ENCODE results near the gene BANF2. TPM values are rescaled to one million over a fixed set of nuclear protein-coding genes. Genes with fewer than 3 reads are reported as not detected.

BANF2 gene
- total RNA-seq, 3 donors from 2014 or later: not detected

- no peaks in the 10 kb centered on the region for H3K36me3 Mint-ChIP-seq (ENCODE audit: insufficient read depth)
- peak overlapping the region; percentile 53 for H3K4me3 Mint-ChIP-seq
- H3K4me1 Mint-ChIP-seq (ENCODE audit: low read depth): peaks cover 18% of the 10 kb centered on the region
- DNase-seq (no peak), ATAC-seq (no peak)
- peaks cover 43% of the 10 kb centered on the region for H3K27me3 Mint-ChIP-seq (ENCODE audit: low read depth)
- H3K9me3 Mint-ChIP-seq: no peaks in the 10 kb centered on the region
These were observed 16.3 kb upstream of the BANF2 start for GRCh38 chr20:17683218-17684076.

DNA sequence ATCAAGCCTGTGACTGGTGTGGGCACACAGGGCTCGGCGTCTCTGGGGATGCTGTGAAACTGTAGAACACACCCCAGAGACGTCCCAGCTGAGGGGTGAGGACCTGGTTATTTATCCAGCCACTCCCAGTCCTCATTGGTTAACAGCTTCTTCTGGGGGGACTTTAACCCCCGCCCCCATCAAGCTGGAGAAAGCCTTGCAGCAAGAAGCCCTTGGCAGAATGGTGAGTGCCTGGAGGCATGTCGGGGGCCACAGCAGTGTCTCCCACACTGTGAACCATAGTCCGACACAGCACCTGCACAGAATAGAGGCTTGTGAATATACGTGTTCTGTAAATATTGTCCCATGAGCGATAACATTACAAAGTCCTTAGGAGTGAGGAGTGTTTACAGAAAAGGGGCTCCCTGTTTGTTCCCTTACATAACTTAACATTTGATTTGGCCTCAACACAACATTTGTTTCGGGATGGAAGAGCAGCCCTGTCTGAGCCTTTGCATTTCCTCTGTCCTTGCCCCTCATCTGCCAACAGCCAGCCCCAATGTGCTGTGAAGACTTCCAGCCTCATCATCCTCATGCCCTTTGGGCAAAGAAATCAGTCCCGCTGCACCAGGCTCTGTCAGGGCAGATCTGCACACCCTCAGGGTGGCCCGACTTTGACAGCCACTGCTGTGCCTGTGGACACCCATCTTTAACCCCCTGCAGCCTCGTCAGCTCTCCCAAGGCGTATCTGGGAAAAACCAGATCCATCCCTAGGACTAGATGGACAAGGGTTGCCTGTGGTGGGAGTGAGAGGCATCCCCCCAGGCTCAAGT, 15.5 kb upstream of the BANF2 start:
- Mint-ChIP-seq H3K4me1 (ENCODE audit: low read depth) (peaks cover 18% of the 10 kb centered on the region), H3K9me3 (no peaks in the 10 kb centered on the region), H3K36me3 (ENCODE audit: insufficient read depth) (no peaks in the 10 kb centered on the region), H3K4me3 (no peak overlapping the region), H3K27me3 (ENCODE audit: low read depth) (peaks cover 46% of the 10 kb centered on the region)
- no peak for DNase-seq
- no peak for ATAC-seq

DNA sequence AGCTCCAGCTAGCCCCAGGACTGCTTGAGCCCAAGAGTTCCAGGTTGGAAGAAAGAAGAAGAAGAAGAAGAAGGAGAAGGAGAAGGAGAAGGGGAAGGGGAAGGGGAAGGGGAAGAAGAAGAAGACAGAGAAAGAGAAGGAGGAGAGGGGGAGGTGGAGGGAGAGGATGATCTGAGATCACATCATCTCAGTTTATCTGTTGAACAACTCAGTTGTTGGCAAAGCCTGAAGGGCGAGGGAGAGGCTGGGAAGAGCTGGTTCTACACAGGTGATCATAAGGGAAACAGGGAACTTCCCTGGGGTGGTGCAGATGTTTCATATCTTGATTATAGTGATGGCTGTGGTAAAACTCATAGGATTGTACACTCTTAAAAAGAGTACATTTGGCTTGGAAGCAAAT, 14.6 kb upstream of the BANF2 start:
- H3K27me3 Mint-ChIP-seq (ENCODE audit: low read depth): peaks cover 49% of the 10 kb centered on the region
- no peak for DNase-seq

GRCh38 chr20:17687800-17688199, 12.0 kb upstream of the BANF2 start:
- H3K4me3 Mint-ChIP-seq: no peak overlapping the region
- DNase-seq (no peak), ATAC-seq (no peak)
- peaks cover 4% of the 10 kb centered on the region for H3K4me1 Mint-ChIP-seq (ENCODE audit: low read depth)
- H3K36me3 Mint-ChIP-seq (ENCODE audit: insufficient read depth): no peaks in the 10 kb centered on the region
- peaks cover 65% of the 10 kb centered on the region for H3K27me3 Mint-ChIP-seq (ENCODE audit: low read depth)
- no peaks in the 10 kb centered on the region for H3K9me3 Mint-ChIP-seq

More for the DNA sequence above, 14.6 kb upstream of the BANF2 start:
- no peak for ATAC-seq
- H3K4me3 Mint-ChIP-seq: no peak overlapping the region
- no peaks in the 10 kb centered on the region for H3K36me3 Mint-ChIP-seq (ENCODE audit: insufficient read depth)
- H3K4me1 Mint-ChIP-seq (ENCODE audit: low read depth): peaks cover 9% of the 10 kb centered on the region
- H3K9me3 Mint-ChIP-seq: no peaks in the 10 kb centered on the region

- no peaks in the 10 kb centered on the region for H3K36me3 Mint-ChIP-seq (ENCODE audit: insufficient read depth)
- ATAC-seq: no peak
- H3K27me3 Mint-ChIP-seq (ENCODE audit: low read depth): peaks cover 71% of the 10 kb centered on the region
- no peak for DNase-seq
- H3K4me1 Mint-ChIP-seq (ENCODE audit: low read depth): no peaks in the 10 kb centered on the region
- H3K9me3 Mint-ChIP-seq: no peaks in the 10 kb centered on the region
- H3K4me3 Mint-ChIP-seq: no peak overlapping the region
These were observed 10.8 kb upstream of the BANF2 start for GRCh38 chr20:17688965-17689364.

GRCh38 chr20:17690144-17690543, 9.6 kb upstream of the BANF2 start:
- ATAC-seq (no peak), DNase-seq (no peak)
- Mint-ChIP-seq H3K36me3 (ENCODE audit: insufficient read depth) (no peaks in the 10 kb centered on the region), H3K27me3 (ENCODE audit: low read depth) (peaks cover 60% of the 10 kb centered on the region), H3K4me3 (no peak overlapping the region), H3K9me3 (no peaks in the 10 kb centered on the region), H3K4me1 (ENCODE audit: low read depth) (no peaks in the 10 kb centered on the region)

DNA sequence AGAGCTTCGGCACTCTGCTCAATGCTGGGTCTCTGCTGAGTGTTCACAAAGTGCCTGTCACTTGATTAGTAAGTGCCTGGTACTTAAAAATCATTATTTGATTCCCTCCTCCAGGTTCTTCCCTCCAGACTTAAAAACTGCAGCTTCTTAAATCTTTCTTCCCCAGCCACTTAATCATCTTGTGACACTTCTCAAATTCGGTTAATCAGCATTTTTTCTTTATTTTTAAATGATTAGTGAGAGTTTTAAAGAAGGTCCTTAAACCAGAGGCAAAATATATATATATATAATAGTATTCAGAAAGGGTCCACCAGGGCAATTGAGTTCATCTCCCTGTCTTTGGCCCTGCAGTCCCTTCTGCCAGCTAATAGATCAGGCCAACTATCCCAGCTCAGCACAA, 8.0 kb upstream of the BANF2 start:
- no peak overlapping the region for H3K4me3 Mint-ChIP-seq
- peaks cover 47% of the 10 kb centered on the region for H3K27me3 Mint-ChIP-seq (ENCODE audit: low read depth)
- no peaks in the 10 kb centered on the region for H3K36me3 Mint-ChIP-seq (ENCODE audit: insufficient read depth)
- ATAC-seq (no peak), DNase-seq (no peak)
- H3K9me3 Mint-ChIP-seq: no peaks in the 10 kb centered on the region
- H3K4me1 Mint-ChIP-seq (ENCODE audit: low read depth): no peaks in the 10 kb centered on the region

DNA sequence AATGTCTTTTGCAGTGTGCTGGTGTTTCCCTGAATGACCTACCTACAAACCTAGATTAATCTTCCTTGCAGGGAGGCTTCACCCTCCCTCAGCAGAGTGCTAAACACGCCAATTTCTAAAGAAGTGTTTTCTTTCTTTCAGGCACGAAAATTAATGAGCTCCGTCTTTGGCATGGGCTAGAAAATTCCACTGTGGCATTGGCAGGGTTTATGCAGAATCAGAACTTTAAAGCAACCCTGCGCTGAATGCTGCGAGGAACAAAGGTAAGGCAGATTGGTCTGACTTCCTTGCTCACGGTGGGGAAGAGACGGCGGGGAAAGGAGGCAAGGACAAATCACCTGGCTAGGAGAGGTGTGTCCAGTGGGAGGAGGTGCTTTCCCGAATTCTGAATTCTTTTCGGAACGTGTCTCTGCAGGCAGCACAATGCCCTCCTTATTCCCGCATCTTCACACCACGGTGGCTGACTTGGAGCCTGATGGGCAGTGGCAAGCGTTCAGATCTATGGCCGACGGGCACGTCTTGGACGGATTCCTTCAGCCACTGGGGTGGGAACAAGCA, 6.2 kb upstream of the BANF2 start:
- H3K9me3 Mint-ChIP-seq: no peaks in the 10 kb centered on the region
- peaks cover 31% of the 10 kb centered on the region for H3K27me3 Mint-ChIP-seq (ENCODE audit: low read depth)
- ATAC-seq: no peak
- H3K4me1 Mint-ChIP-seq (ENCODE audit: low read depth): no peaks in the 10 kb centered on the region
- no peak for DNase-seq
- H3K4me3 Mint-ChIP-seq: no peak overlapping the region
- H3K36me3 Mint-ChIP-seq (ENCODE audit: insufficient read depth): no peaks in the 10 kb centered on the region

- Mint-ChIP-seq H3K36me3 (ENCODE audit: insufficient read depth) (no peaks in the 10 kb centered on the region), H3K4me3 (no peak overlapping the region), H3K9me3 (no peaks in the 10 kb centered on the region), H3K4me1 (ENCODE audit: low read depth) (no peaks in the 10 kb centered on the region), H3K27me3 (ENCODE audit: low read depth) (peaks cover 26% of the 10 kb centered on the region)
- ATAC-seq (no peak), DNase-seq (no peak)
These were observed 5.0 kb upstream of the BANF2 start for GRCh38 chr20:17694767-17695166.

- no peaks in the 10 kb centered on the region for H3K36me3 Mint-ChIP-seq (ENCODE audit: insufficient read depth)
- H3K27me3 Mint-ChIP-seq (ENCODE audit: low read depth): peaks cover 19% of the 10 kb centered on the region
- no peaks in the 10 kb centered on the region for H3K9me3 Mint-ChIP-seq
- ATAC-seq (no peak), DNase-seq (no peak)
- H3K4me3 Mint-ChIP-seq: no peak overlapping the region
- H3K4me1 Mint-ChIP-seq (ENCODE audit: low read depth): no peaks in the 10 kb centered on the region
These were observed 3.5 kb upstream of the BANF2 start for GRCh38 chr20:17696287-17696686.

GRCh38 chr20:17697171-17697570, 2.6 kb upstream of the BANF2 start:
- Mint-ChIP-seq H3K4me3 (no peak overlapping the region), H3K4me1 (ENCODE audit: low read depth) (no peaks in the 10 kb centered on the region), H3K36me3 (ENCODE audit: insufficient read depth) (no peaks in the 10 kb centered on the region), H3K27me3 (ENCODE audit: low read depth) (peaks cover 12% of the 10 kb centered on the region), H3K9me3 (no peaks in the 10 kb centered on the region)
- DNase-seq (no peak), ATAC-seq (no peak)

- ATAC-seq: no peak
- no peak overlapping the region for H3K4me3 Mint-ChIP-seq
These were observed 1.4 kb upstream of the BANF2 start for GRCh38 chr20:17698384-17698783.

GRCh38 chr20:17700637-17701036, 871 bp downstream of the BANF2 start:
- Mint-ChIP-seq H3K27me3 (ENCODE audit: low read depth) (no peaks in the 10 kb centered on the region), H3K36me3 (ENCODE audit: insufficient read depth) (no peaks in the 10 kb centered on the region), H3K4me3 (no peak overlapping the region), H3K9me3 (no peaks in the 10 kb centered on the region), H3K4me1 (ENCODE audit: low read depth) (no peaks in the 10 kb centered on the region)
- DNase-seq (no peak), ATAC-seq (no peak)

More at GRCh38 chr20:17698384-17698783, 1.4 kb upstream of the BANF2 start:
- no peaks in the 10 kb centered on the region for H3K9me3 Mint-ChIP-seq
- no peak for DNase-seq
- H3K4me1 Mint-ChIP-seq (ENCODE audit: low read depth): no peaks in the 10 kb centered on the region
- no peaks in the 10 kb centered on the region for H3K36me3 Mint-ChIP-seq (ENCODE audit: insufficient read depth)
- H3K27me3 Mint-ChIP-seq (ENCODE audit: low read depth): peaks cover 6% of the 10 kb centered on the region

DNA sequence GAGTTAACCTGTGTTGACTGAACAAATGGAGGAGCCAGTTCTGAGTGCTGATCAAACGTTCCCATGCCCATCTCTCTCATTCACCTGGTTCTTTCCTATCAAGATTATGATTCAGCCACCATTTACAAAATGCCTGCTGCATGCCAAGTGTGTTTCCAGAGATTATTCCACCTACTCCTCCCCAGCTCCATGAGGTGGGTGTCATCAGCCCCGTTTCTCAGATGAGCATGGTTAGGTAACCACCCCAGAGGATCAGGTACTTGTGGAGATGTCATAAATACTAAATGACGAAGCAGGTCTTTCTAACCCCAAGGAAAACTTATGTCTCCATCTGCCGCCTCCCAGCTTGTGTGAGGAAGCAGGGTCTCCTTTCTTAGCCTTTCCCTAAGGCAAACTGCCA, 2.1 kb downstream of the BANF2 start:
- Mint-ChIP-seq H3K36me3 (ENCODE audit: insufficient read depth) (no peaks in the 10 kb centered on the region), H3K4me3 (no peak overlapping the region), H3K27me3 (ENCODE audit: low read depth) (no peaks in the 10 kb centered on the region), H3K4me1 (ENCODE audit: low read depth) (no peaks in the 10 kb centered on the region), H3K9me3 (no peaks in the 10 kb centered on the region)
- no peak for ATAC-seq
- no peak for DNase-seq

Measured in activated T-cell treated with anti-CD3 and anti-CD28 coated beads, Interleukin-2, amount 50 U/mL, for 4 hours (primary cell).